Psoas muscle (tissue), 8 donors: ENCODE results near the gene PGBD5. TPM values are rescaled to one million over a fixed set of nuclear protein-coding genes. Genes with fewer than 3 reads are reported as not detected.
A peak's percentile ranks its signal among the peaks of the same experiment; 100 is the strongest.

Source experiments
- ATAC-seq, 4 donors: fragments of 200-7000 bp; cut with Tn5 transposase; one replicate each; pipeline ENCODE4 v1.9.1; 2020; ENCODE audit warnings: moderate library complexity in 3 of 4, mild to moderate bottlenecking in 2 of 4
- DNase-seq, 2 donors: peaks; one replicate each; pipeline ENCODE4 v3.0.0-alpha.2; 2020
- H3K27ac ChIP-seq: fragments of 200-600 bp; one replicate; pipeline ENCODE4 v1.8.0; 2022
- H3K27me3 ChIP-seq, 3 donors: fragments of 200-600 bp in 1 of 3; one replicate each; pipeline versions ENCODE4 v1.6.1 to v1.8.0; 2013 to 2022; ENCODE audit warnings: low read length in 2 of 3, mild to moderate bottlenecking in 2 of 3, moderate library complexity in 1 of 3; ENCODE audit not compliant: insufficient read depth in 3 of 3
- H3K36me3 ChIP-seq, 2 donors: fragments of 200-600 bp in 1 of 2; one replicate each; pipeline versions ENCODE4 v1.6.1 to v1.8.0; 2013 to 2022; ENCODE audit warnings: low read depth in 1 of 2, mild to moderate bottlenecking in 1 of 2, moderate library complexity in 1 of 2; ENCODE audit not compliant: insufficient read depth in 1 of 2
- H3K4me1 ChIP-seq: fragments of 200-600 bp; one replicate; pipeline ENCODE4 v1.8.0; 2022
- H3K4me3 ChIP-seq: fragments of 200-600 bp; one replicate; pipeline ENCODE4 v1.8.0; 2022; ENCODE audit warnings: mild to moderate bottlenecking
- H3K9me3 ChIP-seq: fragments of 200-600 bp; one replicate; pipeline ENCODE4 v1.8.0; 2022
- CTCF ChIP-seq: fragments of 200-600 bp; IDR thresholded peaks from one replicate; pipeline ENCODE4 v1.8.0; 2022; ENCODE audit warnings: antibody characterized with exemption
- WGBS, 3 donors: extraction: QIAGEN DNeasy Blood & Tissue Kit; methylation state at CpG; one replicate each; pipeline versions ENCODE4 v1.1.6 to v1.1.7; 2013; 5-methylcytosine and 5-hydroxymethylcytosine counted together
- intact Hi-C, 2 donors: fragments of 100-400 bp; cut with DNase I; formaldehyde crosslinking; loops; one replicate each; pipeline versions ENCODE4 v1.11.0 to v1.14.2; 2022
- polyA plus RNA-seq, 3 donors: library from polyadenylated mRNA; stranded (reverse); fragments of 200-250 nt; gene quantifications; one replicate each; pipeline ENCODE4 v1.2.3, GENCODE V29; 2013
- total RNA-seq, 4 donors: library from RNA; stranded (reverse); fragmentation: NEBNext Ultra II Directional in 2 of 4; extraction: Animal tissue kit (Norgen Biotek cat#: 25700) in 2 of 4; gene quantifications; one replicate each; pipeline versions ENCODE4 v1.2.1 to v1.2.4, GENCODE V29; 2021 to 2023
- donor health status: healthy with polysubstance abuse.
- donor health status: DM: no; HTN: no; CAD: no; lungs with moderate emphysema.
- donor health status: Bipolar disorder and iron deficiency.
- donor health status: healthy.
- donor health status: DM: yes; HTN: yes; CAD: no.
- donor health status: DM: no; HTN: no; CAD: no.
- donor health status: DM: no; HTN: no; CAD: no.
- donor health status: DM: yes; HTN: yes; CAD: no.

PGBD5 gene
- total and polyA plus RNA-seq, 7 donors, result 2.1 to 9.8 (median 4.5) TPM

GRCh38 chr1:230334447-230334837 is 91.7 kb downstream of the PGBD5 start:
- Histone ChIP-seq H3K36me3 (no peaks in the 10 kb centered on the region), H3K4me1 (peaks cover 21% of the 10 kb centered on the region), H3K9me3 (no peaks in the 10 kb centered on the region), H3K27me3 (no peaks in the 10 kb centered on the region), H3K4me3 (no peak overlapping the region), H3K27ac (no peak overlapping the region)
- TF ChIP-seq CTCF, result no peak
- WGBS, 3 donors, result 21 to 33% (median 27%) methylated on average over 3 of the region's 3 CpGs
- DNase-seq (no peak), ATAC-seq (peak; percentile 58 to 78 (median 70))
- intact Hi-C loops, result no loop called here

GRCh38 chr1:230333590-230334446 is 92.3 kb downstream of the PGBD5 start:
- intact Hi-C loops, result no loop called here
- Histone ChIP-seq H3K27me3 (no peaks in the 10 kb centered on the region), H3K36me3 (no peaks in the 10 kb centered on the region), H3K4me3 (no peak overlapping the region), H3K9me3 (no peaks in the 10 kb centered on the region), H3K27ac (no peak overlapping the region), H3K4me1 (peaks cover 21% of the 10 kb centered on the region)
- ATAC-seq (no peak), DNase-seq (no peak)
- WGBS, 3 donors, result 83 to 89% (median 86%) methylated on average over 20 of the region's 20 CpGs
- no peak for TF ChIP-seq CTCF

- H3K4me1 ChIP-seq, result peaks cover 21% of the 10 kb centered on the region
- intact Hi-C loops, result no loop called here
- no peaks in the 10 kb centered on the region for H3K27me3 ChIP-seq
- no peak overlapping the region for H3K4me3 ChIP-seq
- no peaks in the 10 kb centered on the region for H3K9me3 ChIP-seq
- ATAC-seq, result no peak
- DNase-seq, result no peak
- TF ChIP-seq CTCF, result no peak
- whole genome bisulfite sequencing, 3 donors, result 85 to 92% (median 90%) methylated on average over 29 of the region's 29 CpGs
- no peak overlapping the region for H3K27ac ChIP-seq
- H3K36me3 ChIP-seq, result no peaks in the 10 kb centered on the region
Observed at GRCh38 chr1:230332575-230333066, 93.5 kb downstream of the PGBD5 start.

- no peak overlapping the region for H3K4me3 ChIP-seq
- TF ChIP-seq CTCF, result no peak
- no peaks in the 10 kb centered on the region for H3K36me3 ChIP-seq
- H3K27ac ChIP-seq, result no peak overlapping the region
- 84 to 89% (median 88%) methylated on average over 8 of the region's 8 CpGs for WGBS, 3 donors
- no peaks in the 10 kb centered on the region for H3K9me3 ChIP-seq
- no peak for ATAC-seq
- intact Hi-C loops, result no loop called here
- no peaks in the 10 kb centered on the region for H3K27me3 ChIP-seq
- H3K4me1 ChIP-seq, result peaks cover 21% of the 10 kb centered on the region
- no peak for DNase-seq
Observed at GRCh38 chr1:230332061-230332460, 94.1 kb downstream of the PGBD5 start.
